Stimulated activated CD8-positive, alpha-beta memory T cell treated with anti-CD3 and anti-CD28 coated beads, Interleukin-7, amount 100 ng/mL, for 24 hours (primary cell): Measurements from ENCODE around the gene CDH8.
"Not testable (repeated sequence)": the region's sequence is repeated elsewhere in the genome, so short reads cannot be mapped to it uniquely, and the experiment has no call there.

Experiments used
- DNase-seq: peaks from one replicate; pipeline ENCODE4 v3.0.0-alpha.2; 2020; ENCODE audit warnings: low read depth

Gene CDH8

DNA sequence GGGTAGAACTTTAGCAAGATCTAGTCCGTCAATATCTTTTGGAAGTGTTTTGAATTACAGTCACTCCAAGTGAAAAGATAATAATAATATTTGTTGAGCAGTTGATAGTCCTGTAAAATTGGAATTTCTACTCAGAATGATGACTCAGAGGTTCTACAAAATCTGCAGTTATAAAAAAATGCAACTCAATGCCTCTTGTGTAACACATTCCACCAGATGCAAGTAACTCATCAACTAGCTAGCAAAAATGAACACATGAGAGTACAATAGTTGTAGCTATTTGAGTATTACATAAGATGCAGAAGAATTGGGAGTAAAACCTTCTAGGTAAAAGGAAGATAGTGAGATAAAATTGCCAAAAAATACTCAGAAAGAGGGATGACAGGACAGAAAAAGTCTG, 177.2 kb downstream of the CDH8 start:
- no peak for DNase-seq

DNA sequence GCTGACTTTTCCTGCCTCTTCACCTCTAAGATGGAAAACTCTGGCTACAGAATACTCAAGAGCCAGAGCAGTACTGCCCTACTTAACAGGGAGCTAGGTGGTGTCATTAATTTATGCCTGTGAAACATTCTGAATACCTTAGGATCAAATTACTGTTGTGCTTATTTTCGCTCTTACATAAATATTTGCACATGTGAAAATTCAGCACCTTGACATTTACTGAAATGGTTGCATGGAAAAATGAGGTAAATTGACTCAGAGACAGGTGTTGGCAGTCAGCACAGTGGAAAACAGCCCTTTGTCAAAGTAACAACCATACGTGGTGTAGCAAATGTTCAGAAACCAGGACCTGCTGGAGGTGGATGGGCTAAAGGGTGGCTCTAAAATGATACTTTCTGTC, 193.6 kb downstream of the CDH8 start:
- DNase-seq: no peak

DNA sequence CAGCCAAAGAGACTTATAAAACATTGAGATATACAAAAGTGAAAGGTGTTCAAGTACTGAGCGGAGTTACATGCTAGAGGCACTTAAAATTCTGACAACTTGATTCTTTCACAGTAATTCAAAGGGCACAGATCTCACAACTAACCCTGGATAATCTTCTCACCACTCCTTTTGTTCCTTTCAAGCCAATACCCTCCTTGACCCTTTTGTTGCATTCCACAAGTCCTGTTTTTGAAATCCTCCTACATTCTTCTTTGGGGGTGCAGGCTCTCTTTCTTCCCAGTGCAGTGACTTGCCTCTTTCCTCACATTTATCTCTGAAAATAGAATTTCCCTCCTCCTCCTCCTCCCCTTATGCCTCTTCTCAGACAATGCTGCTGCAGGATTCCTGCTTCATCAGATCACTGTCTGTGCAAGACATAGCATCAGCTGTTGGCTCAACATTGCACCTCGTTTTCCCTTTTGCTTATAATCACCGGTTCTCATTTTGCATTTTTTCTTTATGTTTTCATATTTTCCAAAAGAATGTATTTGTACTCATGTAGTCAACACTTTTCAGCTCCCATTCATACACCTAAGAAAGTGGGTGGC, 199.3 kb downstream of the CDH8 start:
- DNase-seq: no peak

DNA sequence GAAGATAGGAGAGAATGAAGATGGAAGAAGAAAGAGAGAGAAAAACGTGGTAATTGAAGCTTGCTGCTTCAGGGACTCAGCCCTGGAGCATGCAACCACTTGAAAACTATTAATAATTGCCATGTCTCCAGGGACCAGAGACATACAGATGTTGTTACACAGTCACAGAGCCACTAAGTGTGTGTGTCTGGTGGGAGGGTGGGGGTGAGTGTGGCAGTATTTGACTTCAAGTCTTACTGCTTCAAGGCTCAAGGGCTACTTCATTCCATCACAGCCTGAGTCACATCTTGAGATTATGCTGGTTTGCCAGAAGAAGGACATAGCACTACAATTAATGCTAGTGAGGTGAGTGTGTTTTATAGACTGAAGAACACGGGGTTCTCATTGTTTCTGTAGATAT, 202.2 kb downstream of the CDH8 start:
- no peak for DNase-seq

DNA sequence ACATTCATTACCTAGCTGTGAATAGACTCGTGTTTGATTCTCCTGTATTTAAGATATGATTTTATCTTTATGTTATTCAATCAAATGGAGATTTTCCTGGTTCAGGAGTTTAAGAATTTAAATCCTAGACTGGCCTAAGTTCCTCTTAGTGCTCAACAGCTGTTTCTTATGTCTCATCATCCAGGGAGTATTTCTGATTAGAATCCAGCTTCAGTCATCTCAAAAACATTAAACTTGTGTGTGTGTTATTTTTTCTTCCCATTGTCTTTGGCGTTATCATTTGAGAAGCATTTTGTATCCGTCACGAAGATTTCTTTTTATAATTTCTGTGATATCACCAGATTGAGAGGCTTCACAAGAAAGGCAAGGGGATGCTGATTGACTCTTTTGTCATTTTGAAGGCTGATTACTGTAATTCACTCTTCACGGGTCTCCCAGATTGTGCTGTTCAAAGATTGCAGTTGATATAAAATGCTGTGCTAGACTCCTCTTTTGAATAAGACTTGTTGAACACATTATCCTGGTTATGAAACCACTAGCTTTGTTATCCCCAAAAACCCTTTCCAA, 204.8 kb downstream of the CDH8 start:
- no peak for DNase-seq

DNA sequence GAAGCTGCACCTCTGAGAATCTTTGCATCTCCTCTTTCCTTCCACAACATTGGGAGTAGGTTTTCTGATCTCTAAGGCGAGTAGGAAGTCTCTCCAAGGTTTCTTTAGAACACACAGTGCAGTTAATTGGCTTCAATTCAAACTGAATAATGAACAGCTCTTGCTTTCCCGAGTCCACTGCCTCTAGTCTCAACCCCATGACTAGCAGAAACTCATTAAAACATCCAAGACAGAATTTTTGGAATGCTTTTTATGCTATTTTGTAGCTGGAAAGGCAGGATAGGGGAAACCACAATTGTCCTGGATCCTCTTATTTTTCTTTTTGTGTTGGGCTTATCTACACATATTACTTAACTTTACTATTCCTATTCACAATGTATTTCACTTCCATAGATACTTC, 206.6 kb downstream of the CDH8 start:
- DNase-seq: no peak

DNA sequence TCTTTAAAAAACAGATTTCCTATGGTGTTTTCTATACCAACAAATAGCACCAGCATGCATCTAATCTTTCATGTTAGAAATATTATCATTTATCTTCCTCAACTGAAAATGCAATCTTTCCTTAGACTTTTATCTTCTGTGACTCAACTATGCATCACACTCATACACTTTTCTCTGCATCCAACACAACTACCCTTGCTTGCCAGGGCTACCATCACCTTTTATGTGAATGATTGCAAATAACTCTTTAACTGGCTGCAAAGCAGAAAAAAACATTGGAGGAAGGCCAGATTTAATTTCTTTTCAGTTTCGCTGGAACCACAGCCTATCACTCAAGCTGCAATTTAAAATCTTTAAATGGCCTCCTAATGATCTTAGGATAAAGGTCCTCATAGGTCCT, 212.9 kb downstream of the CDH8 start:
- no peak for DNase-seq

DNA sequence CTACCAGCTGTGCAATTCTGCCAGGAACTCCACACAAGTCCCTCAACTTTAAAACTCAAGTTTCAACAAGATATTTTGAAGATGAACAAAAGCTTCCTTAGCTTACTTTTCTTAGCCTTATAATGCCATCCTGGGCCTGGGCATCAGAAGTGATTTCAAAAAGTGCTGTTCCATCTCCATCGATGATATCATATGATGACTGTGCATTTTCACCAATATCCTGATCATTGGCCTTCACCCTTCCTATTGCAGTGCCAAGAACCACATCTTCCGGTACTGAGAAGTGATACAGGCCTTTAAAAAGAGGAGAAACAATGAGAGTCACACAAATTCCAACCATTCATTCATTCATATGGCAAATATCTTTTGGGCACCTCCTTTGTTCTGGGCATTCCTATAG, 215.4 kb downstream of the CDH8 start:
- DNase-seq: no peak

DNA sequence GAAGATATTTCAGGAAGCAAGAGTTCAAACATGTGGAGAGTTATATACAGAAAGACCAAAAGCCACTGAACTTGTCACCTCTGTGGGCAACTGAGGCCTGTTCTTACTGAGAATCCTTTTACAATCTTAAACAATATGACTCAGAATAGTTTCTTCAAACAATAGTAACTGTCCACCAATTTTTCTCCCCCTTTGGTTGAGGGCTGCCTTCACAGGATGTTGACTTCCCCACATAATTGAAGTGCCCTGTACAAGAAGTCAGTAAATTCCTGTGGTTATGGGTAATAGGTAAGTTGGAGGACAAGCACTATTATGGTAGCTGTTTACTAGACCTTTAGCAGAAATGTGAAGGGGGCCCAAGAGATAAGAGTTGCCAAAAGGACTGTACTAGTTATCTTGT, 215.8 kb downstream of the CDH8 start:
- DNase-seq: no peak

DNA sequence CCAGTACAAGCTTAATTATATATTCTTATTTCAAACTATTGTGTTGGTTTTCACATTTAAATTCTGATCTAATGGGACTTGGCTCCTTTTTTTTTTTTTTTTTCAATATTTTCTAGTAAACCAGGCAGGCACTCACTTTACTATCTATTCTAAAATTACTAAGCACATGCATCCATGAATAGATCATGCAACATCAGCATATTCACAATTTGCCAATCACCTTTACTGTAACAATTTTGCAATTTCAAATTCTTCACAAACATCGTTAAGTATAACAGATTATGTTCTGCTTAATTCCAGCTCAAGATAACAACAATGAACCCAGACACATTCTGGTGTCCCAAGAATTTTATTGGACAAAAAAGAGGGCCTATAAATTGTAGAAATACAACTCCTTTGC, 217.4 kb downstream of the CDH8 start:
- DNase-seq: no peak

DNA sequence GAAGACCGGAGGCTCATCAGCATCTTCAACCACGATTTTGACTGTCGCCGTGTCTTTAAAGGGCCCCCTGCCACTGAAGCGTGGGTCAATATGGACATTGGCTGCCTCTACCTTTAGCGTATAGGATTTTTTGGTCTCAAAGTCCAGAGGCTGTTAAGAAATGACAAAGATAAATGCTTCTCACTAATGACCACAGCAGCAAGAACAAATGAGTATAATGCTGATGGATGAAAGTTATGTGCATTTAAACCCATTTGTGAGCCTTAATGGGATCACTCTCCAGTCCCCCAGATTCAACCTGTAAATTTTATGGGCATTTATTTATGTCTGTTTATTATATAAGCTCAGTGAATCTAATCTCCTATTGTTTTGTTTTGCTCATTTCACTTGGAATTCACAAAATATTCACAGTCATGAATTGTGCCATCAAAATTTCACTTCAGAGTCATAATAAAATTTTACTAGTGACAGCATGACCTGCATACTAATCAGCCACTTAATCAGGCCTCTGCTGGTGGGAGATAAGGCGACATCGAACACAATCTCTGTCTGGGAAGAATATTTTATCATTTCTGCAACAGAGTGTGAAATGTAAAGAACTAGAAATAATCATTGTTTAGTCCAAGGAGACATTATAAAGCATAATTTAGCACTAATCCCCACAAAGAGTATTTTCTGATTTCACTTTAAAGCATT, 218.5 kb downstream of the CDH8 start:
- no peak for DNase-seq

DNA sequence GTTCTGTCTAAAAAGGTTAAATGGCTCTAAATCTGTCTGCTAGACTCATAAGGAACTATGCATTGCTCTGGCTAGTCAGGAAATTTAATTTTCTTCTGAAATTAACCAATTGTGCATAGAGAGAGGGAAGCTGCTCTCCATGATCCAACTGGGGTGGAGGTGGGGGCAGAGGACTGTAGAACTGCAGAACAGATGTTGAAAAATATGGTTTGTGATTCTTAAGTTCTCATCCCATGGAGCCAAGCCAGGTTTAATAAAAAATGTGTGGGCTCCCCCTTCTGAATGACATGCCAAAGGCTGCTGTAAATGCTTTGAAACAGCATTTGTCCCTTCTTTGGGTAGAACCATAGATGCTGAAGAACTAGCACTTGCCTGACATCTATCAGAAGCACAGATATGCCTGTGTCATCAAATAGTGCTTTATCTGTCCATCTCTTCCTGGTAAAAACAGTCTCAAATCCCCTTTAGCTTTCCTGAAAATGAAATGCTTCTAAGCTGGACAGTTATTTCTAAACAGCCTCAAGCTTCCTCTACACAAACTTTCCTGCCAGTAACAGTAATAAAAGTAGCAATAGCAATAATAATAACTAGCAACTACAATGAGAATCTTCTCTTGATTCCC, 221.4 kb downstream of the CDH8 start:
- no peak for DNase-seq

DNA sequence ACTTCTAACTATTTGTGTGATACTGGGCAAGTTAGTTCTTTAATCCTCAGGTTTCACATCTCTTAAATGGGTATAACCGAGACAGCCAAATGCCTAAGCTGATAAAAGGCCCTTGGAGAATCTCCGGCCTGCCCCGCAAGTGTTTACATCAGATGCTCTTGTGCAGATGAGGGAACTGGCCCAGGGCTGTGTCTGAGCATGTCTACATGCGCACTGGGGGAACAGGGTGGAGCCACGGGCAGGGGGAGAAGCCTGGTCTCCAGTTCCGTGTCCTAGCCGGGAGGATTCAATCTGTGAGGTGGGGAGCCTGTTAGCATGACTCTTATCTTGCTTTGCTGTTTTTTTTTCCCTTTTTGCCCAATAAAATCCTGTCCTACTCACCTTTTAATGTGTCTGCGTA, 222.9 kb downstream of the CDH8 start:
- no peak for DNase-seq

DNA sequence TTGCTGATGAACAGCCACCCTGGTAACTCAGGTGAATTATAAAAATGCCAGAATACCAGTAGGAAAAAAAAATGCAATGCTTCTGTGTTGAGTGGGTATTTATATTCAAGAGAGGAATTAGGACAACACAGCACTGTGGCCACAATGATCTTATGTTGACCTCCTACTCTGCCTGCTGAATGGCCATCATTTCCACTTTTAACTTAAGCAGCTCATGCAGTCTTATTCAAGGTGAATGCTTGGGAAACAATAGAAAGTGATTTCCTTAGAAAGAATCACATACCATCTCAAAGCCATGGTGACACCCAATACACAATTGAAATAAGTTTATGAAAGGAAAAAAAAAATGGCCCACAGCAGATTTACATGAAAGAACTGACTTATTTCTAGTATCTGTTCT, 224.0 kb downstream of the CDH8 start:
- no peak for DNase-seq

DNA sequence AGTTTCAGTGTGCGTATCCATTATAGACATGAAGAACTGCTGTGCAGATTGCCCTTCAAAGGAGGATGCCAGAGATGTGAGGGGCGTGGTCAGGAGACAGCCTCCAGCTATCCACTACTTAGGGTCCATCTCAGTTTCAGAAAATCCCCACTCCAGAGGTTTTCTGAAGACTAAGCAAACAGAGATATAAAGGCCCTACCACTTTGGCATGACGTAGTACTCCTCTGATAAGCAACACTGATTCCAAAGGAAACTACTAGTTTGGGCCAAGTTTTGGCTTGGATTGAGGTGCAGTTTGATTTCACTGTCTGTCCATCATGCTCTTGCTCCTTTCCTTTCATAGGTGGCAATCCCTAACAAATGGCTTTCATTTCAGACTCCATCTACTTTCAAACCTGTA, 228.7 kb downstream of the CDH8 start:
- DNase-seq: no peak

DNA sequence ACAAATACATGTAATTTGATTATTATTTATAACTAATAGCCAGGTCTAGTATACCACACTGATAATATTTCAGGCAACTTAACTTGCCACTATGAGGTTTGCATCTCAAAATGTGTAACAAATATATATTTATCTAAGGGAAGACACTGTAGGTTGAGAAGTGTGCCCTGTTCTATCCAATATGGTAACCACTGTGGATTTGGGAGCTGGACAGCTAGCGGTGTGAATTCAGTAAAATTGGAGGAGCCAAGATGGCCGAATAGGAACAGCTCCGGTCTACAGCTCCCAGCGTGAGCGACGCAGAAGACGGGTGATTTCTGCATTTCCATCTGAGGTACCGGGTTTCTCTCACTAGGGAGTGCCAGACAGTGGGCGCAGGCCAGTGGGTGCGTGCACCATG, 235.0 kb downstream of the CDH8 start:
- DNase-seq: not testable (repeated sequence)

DNA sequence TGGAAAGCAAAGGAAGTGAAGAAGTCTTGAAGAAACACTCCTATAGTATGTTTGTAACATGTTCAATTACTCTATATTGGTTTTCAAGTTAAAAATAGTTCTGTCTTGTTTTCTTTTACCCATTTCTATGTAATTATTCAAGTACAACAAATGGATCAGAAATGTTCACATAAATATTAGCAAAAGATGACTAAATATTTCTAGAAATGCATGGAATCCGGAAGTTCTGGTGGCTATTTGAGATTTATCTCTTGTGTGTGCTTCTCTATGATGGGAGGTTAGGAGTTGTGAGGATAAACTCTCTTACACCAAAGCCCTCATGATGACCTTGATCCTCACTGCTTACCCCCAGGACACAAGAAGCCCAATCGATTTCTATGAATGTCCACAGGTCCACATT, 237.5 kb downstream of the CDH8 start:
- no peak for DNase-seq

DNA sequence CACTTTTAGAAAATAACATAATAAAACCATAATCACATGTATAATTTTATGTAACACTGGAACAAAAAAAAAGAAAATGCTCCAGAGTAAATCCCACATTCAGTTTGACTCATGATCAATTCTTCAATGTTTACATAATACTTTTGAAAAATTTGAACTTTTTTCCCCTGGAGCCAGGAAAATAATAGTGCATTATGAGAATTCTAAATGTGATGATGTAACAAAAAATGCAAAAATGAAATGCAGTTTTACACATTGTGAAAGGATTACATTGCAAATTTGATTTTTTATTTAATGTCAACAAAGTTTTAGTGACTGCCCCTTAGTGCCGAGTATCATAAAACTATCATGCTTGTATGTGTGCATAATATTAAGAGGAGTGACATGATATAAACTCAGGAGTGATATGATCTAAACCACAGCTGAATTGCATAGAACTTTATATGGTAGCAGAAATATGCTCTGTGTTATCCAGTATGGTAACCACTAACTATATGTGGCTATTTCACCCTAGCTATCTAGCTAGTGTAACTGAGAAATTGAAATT, 238.2 kb downstream of the CDH8 start:
- no peak for DNase-seq

DNA sequence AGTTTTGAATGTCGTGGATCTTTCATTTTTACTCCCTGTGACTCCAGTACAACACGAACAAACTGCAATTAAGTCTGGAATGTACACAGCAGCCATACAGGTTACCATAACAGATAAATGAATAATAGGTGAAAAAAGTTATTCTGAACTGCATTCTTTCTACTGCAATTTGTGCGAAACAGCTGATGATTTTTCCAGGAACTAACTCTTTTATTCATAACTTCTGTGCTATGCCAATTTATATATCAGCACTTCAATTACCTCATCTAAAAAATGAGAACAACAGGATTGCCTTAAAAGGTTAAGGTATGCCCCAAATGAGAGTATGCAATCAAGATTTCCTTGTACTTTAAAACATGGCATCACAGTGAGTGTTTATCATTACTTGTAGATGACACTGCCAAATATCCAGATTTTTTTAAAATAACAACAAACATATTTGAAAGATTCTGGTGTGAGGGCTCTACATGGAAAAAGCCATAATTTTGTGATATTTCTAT, 238.9 kb downstream of the CDH8 start:
- no peak for DNase-seq

DNA sequence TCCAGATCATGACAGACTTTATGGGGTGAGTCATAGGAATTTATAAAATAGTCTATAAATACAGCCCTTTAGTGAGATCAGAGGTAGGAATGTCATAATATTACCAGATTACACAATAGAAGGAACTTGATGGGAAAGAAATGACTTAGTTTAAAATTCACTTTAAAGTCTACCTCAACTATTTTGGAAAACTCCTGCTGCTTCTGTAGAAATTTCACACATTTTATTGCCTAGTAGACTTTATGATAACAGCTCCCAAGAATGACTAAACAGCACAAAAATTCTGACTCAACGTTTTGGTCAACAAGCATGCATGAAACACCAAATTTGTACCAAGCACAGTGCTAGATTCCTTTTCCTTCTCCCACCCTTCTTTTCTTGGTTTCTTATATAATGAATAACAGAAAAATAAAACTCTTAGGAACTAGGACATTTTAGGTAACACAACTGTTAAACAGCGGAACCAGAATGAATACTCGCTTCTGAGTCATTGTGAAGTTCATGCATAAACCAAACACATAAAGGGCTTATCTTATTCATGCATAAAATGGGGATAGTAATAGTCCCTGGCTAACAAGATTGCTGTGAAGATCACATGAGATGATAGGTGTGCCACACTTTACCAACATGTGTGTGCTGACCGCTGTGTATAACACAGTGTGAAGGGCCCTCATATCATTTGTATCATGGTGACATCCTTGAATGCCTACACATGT, 243.9 kb downstream of the CDH8 start:
- no peak for DNase-seq

DNA sequence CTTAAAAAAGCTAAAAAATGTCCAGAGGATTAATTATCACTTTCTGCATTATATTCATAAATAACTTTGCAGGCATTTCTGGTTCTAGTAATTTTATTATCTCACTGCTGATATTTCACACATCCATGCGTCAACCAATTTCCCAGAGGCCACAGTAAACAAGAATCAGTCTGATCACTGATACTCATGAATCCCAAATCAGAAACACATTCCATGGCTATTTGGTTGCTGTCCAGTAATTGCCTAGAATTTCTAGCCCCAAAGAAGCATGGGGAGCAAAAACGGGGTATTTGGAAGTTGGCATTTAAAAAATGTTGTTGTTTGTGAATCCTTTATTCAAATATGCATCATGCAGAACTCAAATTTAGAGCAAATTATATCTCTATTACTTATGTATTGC, 244.8 kb downstream of the CDH8 start:
- no peak for DNase-seq

DNA sequence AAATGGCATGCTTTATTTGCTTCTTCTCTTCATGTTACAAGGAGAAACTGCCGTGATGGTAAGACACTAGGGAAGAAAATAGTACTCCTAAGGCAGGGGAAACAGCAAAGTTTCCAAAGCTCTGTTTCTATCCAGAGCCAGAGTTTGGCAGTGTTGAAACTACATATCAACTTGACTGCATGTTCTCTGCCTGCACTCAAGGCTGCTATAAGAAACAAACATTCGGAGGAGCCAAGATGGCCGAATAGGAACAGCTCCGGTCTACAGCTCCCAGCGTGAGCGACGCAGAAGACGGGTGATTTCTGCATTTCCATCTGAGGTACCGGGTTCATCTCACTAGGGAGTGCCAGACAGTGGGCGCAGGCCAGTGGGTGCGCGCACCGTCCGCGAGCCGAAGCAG, 254.4 kb downstream of the CDH8 start:
- not testable (repeated sequence) for DNase-seq
